ENCODE measurements around the gene TATDN2.
A peak's percentile ranks its signal among the peaks of the same experiment; 100 is the strongest.

TATDN2 gene

GRCh38 chr3:10283638-10284037, 35.4 kb downstream of the TATDN2 start:
- Histone ChIP-seq H2BK5ac (ENCODE audit: low read length) (no peak overlapping the region), H3K9ac (ENCODE audit: low read length) (no peak overlapping the region), H2AK5ac (ENCODE audit: low read length) (no peak overlapping the region), H4K8ac (ENCODE audit: low read depth, low read length) (no peak overlapping the region), H3K36me3 (ENCODE audit: control insufficient read depth, insufficient read depth, low read length) (no peaks in the 10 kb centered on the region), H3K27ac (ENCODE audit: low read depth, low read length) (no peak overlapping the region), H3K56ac (ENCODE audit: low read length) (no peak overlapping the region), H3K79me1 (ENCODE audit: low read length) (no peaks in the 10 kb centered on the region), H2BK15ac (replicated peaks; ENCODE audit: low read depth) (no peak overlapping the region), H3K18ac (ENCODE audit: low read length) (no peak overlapping the region), H3K4me1 (ENCODE audit: control insufficient read depth, low read depth, low read length) (peaks cover 7% of the 10 kb centered on the region), H3K4me2 (ENCODE audit: low read length) (no peak overlapping the region), H3K4ac (ENCODE audit: low read depth, low read length) (no peak overlapping the region), H3K79me2 (ENCODE audit: control insufficient read depth, insufficient read depth, low read length) (no peaks in the 10 kb centered on the region), H3K4me3 (ENCODE audit: low read length) (no peak overlapping the region), H3K23ac (ENCODE audit: low read length) (no peak overlapping the region), H2BK120ac (ENCODE audit: low read depth, low read length) (no peak overlapping the region), H3K27me3 (ENCODE audit: insufficient read depth, low read length, poor library complexity) (no peaks in the 10 kb centered on the region), H4K5ac (ENCODE audit: low read length) (no peak overlapping the region)
- no CpG with 5 or more reads among the region's 5 CpGs for WGBS (ENCODE audit: extremely low coverage, insufficient coverage, low lambda C conversion rate)
- DNase-seq: no peak

- H2AK5ac ChIP-seq (ENCODE audit: low read length): no peak overlapping the region
- H3K56ac ChIP-seq (ENCODE audit: low read length): no peak overlapping the region
- H3K27ac ChIP-seq (ENCODE audit: low read depth, low read length): no peak overlapping the region
- no peak overlapping the region for H4K8ac ChIP-seq (ENCODE audit: low read depth, low read length)
- H4K5ac ChIP-seq (ENCODE audit: low read length): no peak overlapping the region
- no peaks in the 10 kb centered on the region for H3K27me3 ChIP-seq (ENCODE audit: insufficient read depth, low read length, poor library complexity)
- H2BK5ac ChIP-seq (ENCODE audit: low read length): no peak overlapping the region
- H3K4me1 ChIP-seq (ENCODE audit: control insufficient read depth, low read depth, low read length): peaks cover 7% of the 10 kb centered on the region
- no peak overlapping the region for H3K23ac ChIP-seq (ENCODE audit: low read length)
- H3K36me3 ChIP-seq (ENCODE audit: control insufficient read depth, insufficient read depth, low read length): no peaks in the 10 kb centered on the region
- H3K79me1 ChIP-seq (ENCODE audit: low read length): no peaks in the 10 kb centered on the region
- H2BK120ac ChIP-seq (ENCODE audit: low read depth, low read length): no peak overlapping the region
- WGBS (ENCODE audit: extremely low coverage, insufficient coverage, low lambda C conversion rate): no CpG with 5 or more reads among the region's 9 CpGs
- DNase-seq: no peak
- H2BK15ac ChIP-seq (replicated peaks; ENCODE audit: low read depth): no peak overlapping the region
- no peak overlapping the region for H3K18ac ChIP-seq (ENCODE audit: low read length)
- no peak overlapping the region for H3K4ac ChIP-seq (ENCODE audit: low read depth, low read length)
- no peak overlapping the region for H3K4me3 ChIP-seq (ENCODE audit: low read length)
- no peak overlapping the region for H3K4me2 ChIP-seq (ENCODE audit: low read length)
- H3K9ac ChIP-seq (ENCODE audit: low read length): no peak overlapping the region
- no peaks in the 10 kb centered on the region for H3K79me2 ChIP-seq (ENCODE audit: control insufficient read depth, insufficient read depth, low read length)
Measured at GRCh38 chr3:10284496-10284895, 36.2 kb downstream of the TATDN2 start.

- Histone ChIP-seq H3K23ac (ENCODE audit: low read length) (no peak overlapping the region), H3K79me1 (ENCODE audit: low read length) (no peaks in the 10 kb centered on the region), H3K4ac (ENCODE audit: low read depth, low read length) (no peak overlapping the region), H3K9ac (ENCODE audit: low read length) (no peak overlapping the region), H4K8ac (ENCODE audit: low read depth, low read length) (no peak overlapping the region), H3K56ac (ENCODE audit: low read length) (no peak overlapping the region), H3K27ac (ENCODE audit: low read depth, low read length) (no peak overlapping the region), H3K18ac (ENCODE audit: low read length) (no peak overlapping the region), H2AK5ac (ENCODE audit: low read length) (no peak overlapping the region), H4K5ac (ENCODE audit: low read length) (no peak overlapping the region), H3K4me2 (ENCODE audit: low read length) (no peak overlapping the region), H2BK5ac (ENCODE audit: low read length) (no peak overlapping the region), H3K27me3 (ENCODE audit: insufficient read depth, low read length, poor library complexity) (no peaks in the 10 kb centered on the region), H2BK15ac (replicated peaks; ENCODE audit: low read depth) (no peak overlapping the region), H3K4me3 (ENCODE audit: low read length) (no peak overlapping the region), H3K79me2 (ENCODE audit: control insufficient read depth, insufficient read depth, low read length) (no peaks in the 10 kb centered on the region), H3K36me3 (ENCODE audit: control insufficient read depth, insufficient read depth, low read length) (no peaks in the 10 kb centered on the region), H3K4me1 (ENCODE audit: control insufficient read depth, low read depth, low read length) (peaks cover 7% of the 10 kb centered on the region), H2BK120ac (ENCODE audit: low read depth, low read length) (no peak overlapping the region)
- no CpG with 5 or more reads among the region's 12 CpGs for WGBS (ENCODE audit: extremely low coverage, insufficient coverage, low lambda C conversion rate)
- no peak for DNase-seq
Measured at GRCh38 chr3:10285272-10286132, 37.2 kb downstream of the TATDN2 start.

GRCh38 chr3:10286133-10286524, 37.9 kb downstream of the TATDN2 start:
- no peak overlapping the region for H3K56ac ChIP-seq (ENCODE audit: low read length)
- no peak overlapping the region for H2BK5ac ChIP-seq (ENCODE audit: low read length)
- H4K8ac ChIP-seq (ENCODE audit: low read depth, low read length): no peak overlapping the region
- H2BK120ac ChIP-seq (ENCODE audit: low read depth, low read length): no peak overlapping the region
- no peak overlapping the region for H3K23ac ChIP-seq (ENCODE audit: low read length)
- no CpG with 5 or more reads among the region's 5 CpGs for WGBS (ENCODE audit: extremely low coverage, insufficient coverage, low lambda C conversion rate)
- H3K36me3 ChIP-seq (ENCODE audit: control insufficient read depth, insufficient read depth, low read length): no peaks in the 10 kb centered on the region
- no peak overlapping the region for H3K18ac ChIP-seq (ENCODE audit: low read length)
- no peak for DNase-seq
- no peak overlapping the region for H3K4me2 ChIP-seq (ENCODE audit: low read length)
- H3K4ac ChIP-seq (ENCODE audit: low read depth, low read length): no peak overlapping the region
- no peaks in the 10 kb centered on the region for H3K27me3 ChIP-seq (ENCODE audit: insufficient read depth, low read length, poor library complexity)
- H2BK15ac ChIP-seq (replicated peaks; ENCODE audit: low read depth): no peak overlapping the region
- no peak overlapping the region for H4K5ac ChIP-seq (ENCODE audit: low read length)
- H3K27ac ChIP-seq (ENCODE audit: low read depth, low read length): no peak overlapping the region
- H3K4me3 ChIP-seq (ENCODE audit: low read length): no peak overlapping the region
- no peak overlapping the region for H3K9ac ChIP-seq (ENCODE audit: low read length)
- H3K4me1 ChIP-seq (ENCODE audit: control insufficient read depth, low read depth, low read length): peaks cover 7% of the 10 kb centered on the region
- H2AK5ac ChIP-seq (ENCODE audit: low read length): no peak overlapping the region
- H3K79me2 ChIP-seq (ENCODE audit: control insufficient read depth, insufficient read depth, low read length): no peaks in the 10 kb centered on the region
- no peaks in the 10 kb centered on the region for H3K79me1 ChIP-seq (ENCODE audit: low read length)

- peak overlapping the region; percentile 30 for H3K9ac ChIP-seq (ENCODE audit: low read length)
- WGBS (ENCODE audit: extremely low coverage, insufficient coverage, low lambda C conversion rate): no CpG with 5 or more reads among the region's 2 CpGs
- H3K27me3 ChIP-seq (ENCODE audit: insufficient read depth, low read length, poor library complexity): no peaks in the 10 kb centered on the region
- no peak overlapping the region for H3K23ac ChIP-seq (ENCODE audit: low read length)
- H3K18ac ChIP-seq (ENCODE audit: low read length): no peak overlapping the region
- no peak overlapping the region for H4K8ac ChIP-seq (ENCODE audit: low read depth, low read length)
- no peak overlapping the region for H3K4ac ChIP-seq (ENCODE audit: low read depth, low read length)
- no peak overlapping the region for H3K4me2 ChIP-seq (ENCODE audit: low read length)
- H2AK5ac ChIP-seq (ENCODE audit: low read length): no peak overlapping the region
- H3K36me3 ChIP-seq (ENCODE audit: control insufficient read depth, insufficient read depth, low read length): no peaks in the 10 kb centered on the region
- H3K27ac ChIP-seq (ENCODE audit: low read depth, low read length): no peak overlapping the region
- H2BK15ac ChIP-seq (replicated peaks; ENCODE audit: low read depth): no peak overlapping the region
- no peaks in the 10 kb centered on the region for H3K79me1 ChIP-seq (ENCODE audit: low read length)
- no peak overlapping the region for H4K5ac ChIP-seq (ENCODE audit: low read length)
- no peak overlapping the region for H2BK5ac ChIP-seq (ENCODE audit: low read length)
- H2BK120ac ChIP-seq (ENCODE audit: low read depth, low read length): no peak overlapping the region
- DNase-seq: peak; percentile 95
- H3K56ac ChIP-seq (ENCODE audit: low read length): peak overlapping the region; percentile 44
- no peaks in the 10 kb centered on the region for H3K79me2 ChIP-seq (ENCODE audit: control insufficient read depth, insufficient read depth, low read length)
- H3K4me1 ChIP-seq (ENCODE audit: control insufficient read depth, low read depth, low read length): peaks cover 7% of the 10 kb centered on the region
- no peak overlapping the region for H3K4me3 ChIP-seq (ENCODE audit: low read length)
Measured at GRCh38 chr3:10286596-10287295, 38.5 kb downstream of the TATDN2 start.

All from mesendoderm (in vitro differentiated cells).